ENCODE measurements around the gene WNT7B.

Gene WNT7B

DNA sequence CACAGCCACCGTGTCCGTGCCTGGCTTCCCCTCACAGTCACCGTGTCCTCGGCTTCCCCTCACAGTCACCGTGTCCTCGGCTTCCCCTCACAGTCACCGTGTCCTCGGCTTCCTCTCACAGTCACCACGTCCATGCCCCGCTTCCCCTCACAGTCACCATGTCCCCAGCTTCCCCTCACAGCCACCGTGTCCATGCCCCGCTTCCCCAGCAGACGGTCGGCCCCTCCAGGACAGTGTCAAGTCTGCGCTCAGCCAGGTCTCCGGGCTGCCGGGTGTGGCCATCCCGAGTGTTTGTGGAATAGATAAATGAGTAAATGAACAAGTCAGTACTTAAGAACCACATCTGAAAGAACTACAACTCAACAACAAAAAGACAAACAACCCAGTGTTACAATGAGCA lies 23.8 kb downstream of the WNT7B start:
- no peak for DNase-seq (ENCODE audit: low spot score)

DNA sequence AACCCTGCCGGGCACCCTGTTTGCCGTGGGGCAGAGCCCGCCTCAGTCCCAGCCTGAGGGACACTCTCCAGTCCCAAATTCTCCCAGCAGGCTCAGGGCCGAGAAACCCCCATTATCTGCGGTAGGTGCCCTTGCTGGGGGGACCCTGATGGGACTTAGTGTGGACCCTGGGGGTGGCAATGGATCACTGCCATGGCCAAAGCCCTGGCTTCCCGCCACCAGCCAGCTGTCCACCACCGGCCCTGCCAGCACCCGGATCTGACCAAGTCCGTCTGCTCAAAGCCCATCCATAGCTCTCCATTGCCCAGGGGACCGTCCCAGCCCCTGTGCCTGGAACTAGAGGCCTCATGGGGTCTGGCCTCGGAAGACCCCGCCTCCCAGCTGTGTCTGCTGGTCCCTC lies 24.4 kb downstream of the WNT7B start:
- no peak for DNase-seq (ENCODE audit: low spot score)

DNA sequence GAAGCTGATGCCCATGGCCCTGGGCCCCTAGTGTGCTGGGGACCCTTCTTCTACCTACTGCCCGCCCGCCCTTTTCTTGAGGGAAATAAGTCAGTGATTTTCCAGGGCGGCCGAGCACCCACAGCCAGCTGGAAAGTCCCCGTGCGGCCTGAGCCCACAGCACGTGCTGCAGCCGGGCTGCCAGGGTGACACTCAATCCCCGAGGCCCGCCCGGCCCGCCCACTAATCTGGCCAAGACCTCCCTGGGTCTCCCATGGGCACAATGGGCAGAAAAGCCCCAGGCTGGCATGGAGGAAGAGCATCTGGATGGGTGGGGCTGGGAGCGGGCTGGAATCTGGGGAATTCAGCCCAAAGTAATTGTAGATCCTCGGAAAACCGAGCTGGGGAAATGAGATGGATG lies 24.8 kb downstream of the WNT7B start:
- DNase-seq (ENCODE audit: low spot score) = no peak

DNA sequence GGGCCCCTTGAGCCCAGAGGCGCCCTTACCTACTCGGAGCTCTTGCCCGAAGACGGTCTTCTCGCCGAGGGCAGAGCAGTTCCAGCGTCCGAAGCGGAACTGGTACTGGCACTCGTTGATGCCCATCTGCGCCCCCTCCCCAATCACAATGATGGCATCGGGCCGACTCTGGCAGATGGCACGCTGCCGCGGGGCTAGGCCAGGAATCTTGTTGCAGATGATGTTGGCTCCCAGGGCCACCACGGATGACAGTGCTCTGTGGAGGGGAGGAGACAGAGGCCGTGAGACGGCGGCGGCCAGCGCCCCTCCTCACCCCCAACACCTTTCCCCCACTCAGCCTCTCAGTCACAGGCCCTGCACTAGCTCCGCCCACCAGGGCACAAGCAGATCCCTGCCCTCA lies 27.1 kb downstream of the WNT7B start:
- DNase-seq (ENCODE audit: low spot score) = no peak

DNA sequence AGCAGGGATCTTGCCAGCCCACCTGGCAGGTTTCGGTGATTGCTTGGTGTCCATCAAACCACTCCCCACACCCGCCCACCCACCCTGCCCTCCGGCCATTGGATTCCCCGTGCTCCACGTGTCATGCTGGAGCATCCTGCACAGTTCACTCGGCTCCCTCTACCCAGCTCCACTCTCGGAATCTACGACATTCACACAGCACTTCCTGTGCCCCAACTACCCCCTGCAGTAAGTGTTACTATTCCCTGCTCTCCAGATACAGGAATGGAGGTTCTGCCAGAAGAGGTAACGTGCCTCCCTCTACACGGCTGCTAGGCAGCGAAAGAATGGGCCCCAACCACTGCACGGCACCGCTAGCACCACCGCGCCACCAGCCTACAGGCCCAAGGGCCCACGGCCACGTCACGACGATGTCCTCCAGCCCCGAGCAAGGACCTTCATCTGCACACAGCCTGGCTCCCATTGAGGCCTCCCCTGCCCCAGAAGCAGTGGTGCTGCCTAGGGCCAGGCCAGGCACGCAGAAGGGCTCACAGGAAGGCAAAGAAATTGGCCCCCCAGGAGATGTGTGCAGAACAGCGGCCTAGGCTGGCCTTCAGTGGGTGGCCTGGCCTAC lies 27.6 kb downstream of the WNT7B start:
- no peak for DNase-seq (ENCODE audit: low spot score)

DNA sequence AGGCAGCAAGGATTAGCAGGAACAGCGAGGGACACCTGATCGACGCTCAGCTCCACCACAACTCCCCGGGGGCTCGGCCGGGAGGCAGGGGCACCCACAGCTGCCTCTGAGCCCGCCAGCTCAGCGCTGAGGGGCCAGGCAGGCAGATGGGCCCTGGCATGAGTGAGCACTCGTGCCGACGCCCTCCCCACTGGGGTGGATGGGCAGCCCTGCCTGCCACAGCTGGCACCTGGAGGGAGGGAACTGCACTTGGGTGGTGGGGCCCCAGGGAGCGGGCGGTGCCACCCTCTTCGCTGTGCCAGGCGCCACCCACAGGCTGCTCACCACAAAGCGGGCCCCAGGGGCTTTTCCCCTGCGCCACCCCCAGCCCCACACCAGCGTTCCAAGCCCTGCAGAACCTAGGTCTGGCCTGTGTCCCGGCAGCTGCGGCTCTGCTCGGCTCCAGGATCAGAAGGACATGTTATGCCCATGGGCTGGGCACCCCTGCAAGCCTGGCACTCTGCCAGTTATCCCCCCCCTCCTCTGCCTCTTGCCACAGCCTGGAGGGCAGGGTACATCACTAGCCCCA lies 28.8 kb downstream of the WNT7B start:
- no peak for DNase-seq (ENCODE audit: low spot score)

DNA sequence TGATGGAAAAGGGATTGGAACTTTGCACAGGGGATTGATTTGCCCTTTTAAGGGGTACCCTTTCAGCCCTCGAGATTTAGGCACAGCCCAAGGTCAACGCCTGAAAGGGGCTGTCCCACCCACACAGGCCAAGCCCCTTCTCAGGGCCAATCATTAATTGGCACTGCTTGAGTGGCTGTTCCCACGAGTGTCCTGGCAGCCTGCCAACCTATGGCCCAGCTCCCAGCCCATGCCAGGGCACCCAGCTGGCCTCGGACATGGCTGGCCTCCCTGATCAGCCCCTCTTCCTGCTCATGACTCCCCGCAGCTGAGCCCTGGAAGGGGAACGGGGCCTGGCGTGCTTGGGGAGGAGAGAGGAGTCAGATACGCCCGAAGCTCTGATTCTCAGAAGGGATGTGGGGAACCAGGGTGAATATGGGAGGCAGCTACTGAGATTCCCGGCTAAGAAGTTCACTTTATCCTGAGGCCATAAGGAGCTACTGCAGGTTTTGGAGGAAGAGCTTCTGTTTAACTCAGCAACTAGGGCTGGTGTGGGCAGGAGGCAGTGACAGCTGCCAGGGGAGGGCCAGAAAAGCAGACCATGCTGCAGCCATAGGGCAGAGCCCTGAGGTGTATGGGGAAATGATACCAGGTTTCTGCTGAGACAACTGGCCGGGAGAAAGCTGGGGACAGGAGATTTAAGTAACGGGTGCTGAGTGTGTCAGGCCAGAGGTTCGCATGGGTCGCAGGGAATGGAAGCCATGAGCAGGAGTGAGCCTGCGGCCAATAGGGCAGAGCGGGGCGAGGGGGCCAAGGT lies 30.0 kb downstream of the WNT7B start:
- peak; percentile 36 for DNase-seq (ENCODE audit: low spot score)

DNA sequence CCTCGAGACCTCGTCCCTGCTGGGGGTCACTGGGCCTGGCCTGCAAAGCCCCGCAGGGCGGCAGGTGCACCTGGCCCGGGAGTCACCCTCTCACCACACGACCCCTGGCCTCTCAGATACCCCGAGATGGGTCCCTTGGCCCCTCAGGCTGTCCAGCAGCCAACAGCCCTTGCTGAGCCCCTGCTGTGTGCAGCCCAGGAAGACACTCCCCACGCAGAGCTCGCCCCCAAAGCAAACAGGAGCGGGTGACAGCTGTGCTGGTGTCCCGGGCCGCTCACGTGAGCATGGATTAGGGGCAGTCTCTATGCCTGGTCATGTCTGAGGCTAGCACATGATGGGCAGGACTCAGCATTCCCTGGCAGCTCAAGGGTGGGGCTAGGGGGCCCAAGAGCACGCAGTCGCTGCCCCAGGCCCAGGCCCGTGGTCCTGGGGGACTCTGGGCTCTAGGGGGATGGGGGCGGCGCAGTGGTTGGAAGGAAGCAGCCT lies 31.3 kb downstream of the WNT7B start:
- no peak for DNase-seq (ENCODE audit: low spot score)

DNA sequence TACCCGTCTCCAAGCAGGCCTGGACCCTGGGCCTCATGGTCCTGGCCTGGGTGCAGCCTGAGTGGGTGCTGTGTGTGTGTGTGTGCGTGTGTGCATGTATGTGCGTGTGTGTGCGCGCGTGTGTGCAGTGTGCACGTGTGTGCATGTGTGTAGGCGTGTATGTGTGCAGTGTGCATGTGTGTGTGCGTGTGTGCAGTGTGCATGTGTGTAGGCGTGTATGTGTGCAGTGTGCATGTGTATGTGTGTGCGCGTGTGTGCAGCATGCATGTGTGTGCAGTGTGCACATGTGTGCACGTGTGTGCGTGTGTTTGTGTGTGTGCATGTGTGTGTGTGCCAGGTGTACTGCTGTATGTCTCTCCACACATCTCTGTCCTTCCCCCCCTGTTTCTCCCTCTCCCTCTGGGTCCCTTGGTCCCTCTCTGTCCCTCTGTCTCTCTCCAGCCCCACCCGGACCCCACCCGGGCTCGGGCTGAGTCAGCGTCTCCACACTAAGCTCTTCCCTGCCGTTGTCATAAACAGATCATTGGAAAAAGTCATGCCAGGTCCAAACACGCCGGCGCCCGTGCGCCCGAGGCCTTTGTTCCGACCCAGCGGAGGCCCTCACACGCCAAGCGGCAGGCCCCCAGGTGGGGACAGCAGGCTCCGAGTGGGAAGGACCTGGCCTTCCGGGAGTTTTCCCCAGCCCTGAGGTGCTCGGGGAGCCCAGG lies 34.0 kb downstream of the WNT7B start:
- no peak for DNase-seq (ENCODE audit: low spot score)

DNA sequence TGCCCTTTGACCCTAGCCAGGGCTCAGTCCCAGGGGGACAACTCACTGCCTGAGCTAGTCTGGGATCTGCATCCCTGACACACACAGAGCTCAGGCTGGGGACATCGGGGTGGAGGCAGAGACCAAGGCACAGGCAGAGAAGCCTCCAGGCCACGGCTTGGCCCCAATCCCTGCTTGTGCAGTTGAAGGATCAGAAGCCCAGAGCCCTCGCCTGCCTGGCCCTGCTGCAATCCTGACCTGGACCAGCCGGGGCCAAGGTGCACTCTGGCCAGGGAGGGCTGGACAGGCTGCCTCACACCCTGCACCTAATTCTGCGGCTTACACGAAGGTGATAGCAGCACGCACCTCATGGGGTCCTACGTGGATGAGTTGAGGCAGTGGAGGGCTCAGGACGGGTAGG lies 34.6 kb downstream of the WNT7B start:
- DNase-seq (ENCODE audit: low spot score) = no peak

DNA sequence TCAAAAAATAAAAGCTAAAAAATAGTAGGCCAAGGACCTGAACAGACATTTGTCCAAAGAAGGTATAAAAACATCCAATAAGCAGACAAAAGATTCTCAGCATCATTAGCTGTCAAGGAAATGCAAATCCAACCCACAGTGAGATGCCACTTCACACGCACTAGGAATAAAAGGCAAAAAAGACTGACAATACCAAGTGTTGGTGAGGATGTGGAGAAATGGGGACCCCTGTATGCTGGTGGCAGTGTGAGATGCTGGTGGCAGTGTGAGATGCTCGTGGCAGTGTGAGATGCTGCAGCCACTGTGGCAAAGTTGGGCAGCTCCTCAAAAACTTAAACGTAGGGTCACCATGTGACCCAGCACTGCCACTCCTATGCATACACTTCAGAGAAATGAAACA lies 38.0 kb downstream of the WNT7B start:
- no peak for DNase-seq (ENCODE audit: low spot score)

DNA sequence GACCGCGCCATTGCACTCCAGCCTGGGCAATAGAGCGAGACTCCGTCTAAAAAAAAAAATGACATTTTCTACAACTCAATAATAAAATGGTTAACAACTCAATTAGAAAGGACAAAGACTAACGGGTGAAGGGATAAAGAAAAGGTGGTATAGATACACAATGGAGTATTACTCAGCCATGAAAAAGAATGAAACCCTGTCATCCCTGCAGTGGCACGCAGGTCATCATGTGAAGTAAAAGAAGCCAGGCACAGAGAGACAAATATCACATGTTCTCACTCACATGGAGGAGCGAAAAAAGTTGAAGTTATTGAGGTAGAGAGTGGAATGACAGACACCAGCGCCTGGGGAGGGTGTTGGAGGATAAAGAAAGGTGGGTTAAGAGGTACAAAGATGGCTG lies 39.0 kb downstream of the WNT7B start:
- DNase-seq (ENCODE audit: low spot score) = no peak

DNA sequence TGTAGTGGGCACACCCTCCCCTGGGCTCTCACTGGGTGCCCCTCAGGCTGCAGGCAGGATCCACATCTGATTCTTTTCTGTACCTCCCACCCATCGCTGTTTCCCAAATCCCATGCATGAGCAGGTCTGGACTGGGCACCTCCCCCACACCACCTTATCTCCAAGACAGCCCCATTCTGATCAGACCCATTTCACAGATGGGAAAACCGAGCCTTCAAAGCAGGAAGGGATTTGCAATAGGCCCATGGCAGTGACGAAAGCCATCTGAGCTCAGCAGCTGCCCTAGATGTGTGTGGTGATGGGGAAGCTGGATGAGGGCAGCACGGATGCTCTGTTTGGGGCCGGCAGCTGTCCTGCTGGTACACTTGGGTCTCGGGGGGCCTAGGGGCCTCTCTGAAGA lies 41.4 kb downstream of the WNT7B start:
- DNase-seq (ENCODE audit: low spot score) = no peak

DNA sequence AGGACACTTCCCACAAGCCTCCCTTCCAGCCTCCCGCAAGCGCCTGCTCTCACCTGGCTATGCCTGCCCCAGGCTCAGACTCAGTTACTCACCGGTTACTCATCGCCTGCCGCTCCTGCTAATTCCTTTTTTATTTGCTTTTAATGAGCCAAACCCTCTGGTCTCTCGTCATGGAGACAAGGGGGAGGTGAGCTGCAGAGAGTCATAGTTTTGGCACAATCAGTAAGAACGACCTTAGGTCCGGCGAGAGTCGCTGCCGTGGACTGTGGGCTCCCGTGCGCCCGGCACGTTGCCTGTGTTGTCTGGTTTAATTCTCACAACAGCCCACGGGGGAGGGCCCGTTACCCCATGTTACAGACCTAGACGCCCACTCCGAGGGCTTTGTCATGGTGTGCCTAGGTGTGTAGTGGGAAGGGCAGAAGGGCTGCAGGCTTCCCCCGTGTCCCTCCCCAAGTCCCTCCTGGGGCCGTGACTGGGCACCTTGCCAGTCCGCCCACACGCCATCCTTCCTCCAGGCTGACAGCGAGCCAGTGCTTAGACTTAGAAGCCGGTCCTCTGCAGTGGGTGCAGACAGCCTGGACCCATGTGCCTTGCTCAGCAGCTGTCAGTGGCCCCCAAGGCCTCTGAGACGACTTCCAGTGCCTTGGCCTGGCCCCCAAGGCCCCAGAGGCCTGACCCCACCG lies 42.2 kb downstream of the WNT7B start:
- DNase-seq (ENCODE audit: low spot score) = peak; percentile 99

DNA sequence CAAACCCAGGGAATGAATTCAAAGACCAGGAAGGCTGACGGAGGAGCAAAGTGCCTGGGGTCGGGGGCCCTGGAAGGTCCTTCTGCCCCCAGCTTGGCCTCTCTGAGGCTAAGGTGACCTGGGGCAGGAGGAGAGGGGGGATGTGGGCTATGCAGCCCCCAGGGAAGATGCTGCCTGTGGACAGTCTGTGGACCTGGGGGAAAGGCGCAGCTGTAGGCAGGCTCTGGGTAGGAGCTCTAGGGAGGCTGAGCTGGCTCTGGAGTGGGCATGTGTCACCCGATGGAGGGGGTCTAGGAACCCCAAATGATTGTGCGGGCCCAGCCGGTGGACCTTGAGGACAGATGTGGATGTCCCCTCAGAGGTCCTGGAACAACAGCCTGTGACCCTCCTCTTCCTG lies 42.8 kb downstream of the WNT7B start:
- no peak for DNase-seq (ENCODE audit: low spot score)

DNA sequence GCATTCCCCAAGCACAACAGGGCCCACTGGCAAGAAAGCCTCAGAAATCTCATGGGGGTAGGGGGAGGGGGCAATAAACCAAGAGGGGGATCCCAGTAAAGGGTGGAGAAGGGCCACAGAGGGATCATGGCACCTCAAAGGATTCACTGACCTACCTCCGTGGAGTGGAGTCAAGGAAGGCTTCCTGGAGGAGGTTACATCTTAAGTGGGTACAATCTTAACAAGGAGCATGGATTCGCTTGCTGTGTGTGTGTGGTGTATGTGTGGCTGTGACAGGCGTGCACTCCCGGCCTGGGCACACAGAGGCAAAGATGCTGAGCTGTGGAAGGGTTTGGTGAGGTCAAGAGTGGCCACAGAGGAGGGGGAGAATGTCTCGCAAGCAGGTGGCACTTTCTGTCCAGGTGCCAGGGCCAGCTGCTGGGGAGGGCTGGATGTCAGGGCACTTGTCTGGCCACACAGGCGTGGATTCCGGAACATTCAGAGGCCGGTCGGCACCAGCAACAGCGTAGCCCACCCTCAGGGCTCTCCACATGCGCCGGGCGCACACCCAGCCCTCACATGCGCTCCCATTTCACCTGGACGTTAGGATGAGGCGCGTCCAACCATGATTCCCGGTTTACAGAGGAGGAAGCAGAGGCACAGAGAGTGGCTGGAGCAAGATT lies 43.3 kb downstream of the WNT7B start:
- no peak for DNase-seq (ENCODE audit: low spot score)

DNA sequence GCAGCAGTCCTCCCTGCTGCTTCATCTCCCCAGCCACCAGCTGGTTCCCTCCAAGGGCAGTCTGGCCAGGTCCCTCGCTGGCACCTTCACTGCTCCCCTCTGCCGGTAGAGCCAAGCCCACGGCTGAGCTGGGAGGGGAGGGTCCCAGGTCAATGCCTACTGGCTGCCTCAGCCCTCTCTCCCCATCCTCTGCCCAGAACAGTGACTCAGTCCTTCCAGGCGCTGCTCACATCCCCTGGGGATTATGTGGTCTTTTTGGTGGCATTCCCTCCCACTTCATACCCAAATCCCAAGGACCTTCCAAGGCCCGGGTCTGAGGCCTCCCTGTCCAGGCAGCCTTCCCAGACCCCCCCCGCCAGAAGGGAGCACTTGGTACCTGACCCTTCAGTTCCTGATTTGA lies 44.9 kb downstream of the WNT7B start:
- no peak for DNase-seq (ENCODE audit: low spot score)

DNA sequence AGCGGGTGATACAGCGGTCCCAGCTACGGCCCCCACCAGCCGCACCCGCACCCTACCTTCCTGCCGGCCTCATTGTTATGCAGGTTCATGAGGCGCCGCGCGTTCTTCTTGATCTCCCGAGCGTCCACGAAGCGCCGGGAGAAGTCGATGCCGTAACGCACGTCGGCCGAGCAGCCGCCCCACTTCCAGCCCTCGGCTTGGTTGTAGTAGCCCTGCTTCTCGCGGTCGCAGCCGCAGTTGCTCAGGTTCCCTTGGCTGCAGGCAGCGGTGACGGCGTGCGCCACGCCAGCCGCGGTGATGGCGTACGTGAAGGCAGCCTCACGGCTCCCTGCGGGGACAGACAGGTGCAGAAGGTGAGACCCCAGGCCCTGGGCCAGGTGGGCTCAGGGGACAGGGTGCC lies 45.9 kb downstream of the WNT7B start:
- no peak for DNase-seq (ENCODE audit: low spot score)

DNA sequence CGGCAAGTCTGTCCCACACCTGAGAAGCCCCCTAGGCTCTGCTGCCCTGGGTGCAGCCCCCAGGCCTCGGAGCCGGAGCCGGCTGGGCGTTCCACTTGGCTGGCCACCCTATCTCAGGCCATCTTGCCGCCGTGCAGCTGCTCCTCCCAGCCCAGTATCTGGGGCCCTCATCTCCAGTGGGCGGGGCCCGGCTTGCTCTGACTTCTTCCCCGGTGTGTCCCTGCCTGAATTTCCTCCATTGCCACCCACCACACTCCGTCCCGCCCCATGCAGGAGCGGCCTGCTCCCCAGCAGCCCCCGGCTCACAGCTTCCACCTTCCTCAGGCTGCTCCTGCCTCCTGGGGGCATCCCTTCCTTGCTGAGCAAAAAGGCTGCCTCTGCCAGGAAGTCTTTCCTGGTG lies 46.6 kb downstream of the WNT7B start:
- no peak for DNase-seq (ENCODE audit: low spot score)

DNA sequence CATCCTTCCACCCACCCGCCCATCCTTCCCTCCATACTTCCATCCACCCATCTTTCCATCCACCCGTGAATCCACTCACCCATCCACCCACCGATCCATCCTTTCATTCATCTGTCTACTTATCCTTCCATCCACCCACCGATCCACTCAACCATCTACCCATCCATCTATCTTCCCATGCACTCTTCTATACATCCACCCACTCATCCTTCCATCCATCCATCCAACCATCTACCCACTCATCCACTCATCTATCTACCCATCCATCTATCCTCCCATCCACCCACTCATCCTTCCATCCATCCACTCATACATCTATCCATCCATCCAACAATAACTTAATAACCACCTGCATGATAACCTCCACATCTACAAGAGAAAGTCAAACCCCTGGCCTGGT lies 47.3 kb downstream of the WNT7B start:
- no peak for DNase-seq (ENCODE audit: low spot score)

DNA sequence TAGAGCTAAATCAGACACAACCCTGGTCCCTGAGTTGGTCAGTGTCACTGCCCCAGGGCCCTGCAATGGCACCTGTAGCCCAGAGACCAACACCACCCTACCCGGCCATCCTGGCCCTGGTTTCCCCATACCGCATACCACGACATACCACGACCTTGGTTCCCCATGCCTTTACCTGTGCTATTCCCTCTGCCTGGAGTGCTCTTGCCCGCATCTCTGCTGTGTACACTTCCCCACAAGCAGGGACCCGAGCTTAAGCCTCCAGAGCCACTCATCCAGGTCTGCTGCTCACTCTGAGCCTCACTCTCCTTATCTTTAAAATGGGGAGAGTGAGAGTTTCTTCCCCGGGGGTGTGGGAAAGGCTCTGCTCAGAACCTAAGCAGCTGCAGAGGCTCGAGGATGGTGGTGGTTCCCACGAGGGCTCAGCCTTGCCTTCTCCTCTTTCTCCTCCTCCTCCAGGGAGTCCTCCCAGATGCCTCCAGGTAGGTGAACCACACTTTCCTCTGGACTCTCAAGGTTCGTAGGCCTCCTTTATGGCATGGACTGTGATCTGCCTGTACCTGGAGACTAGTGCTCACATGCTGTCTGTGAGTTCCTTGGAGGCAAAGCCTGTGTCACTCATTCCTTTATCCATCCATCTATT lies 48.1 kb downstream of the WNT7B start:
- no peak for DNase-seq (ENCODE audit: low spot score)
